Measurements from ENCODE around the gene GPR152. TPM values are rescaled to one million over a fixed set of nuclear protein-coding genes. Genes with fewer than 3 reads are reported as not detected.

GPR152 gene
- polyA plus RNA-seq, 3 donors = not detected

GRCh38 chr11:67407688-67408163 is 44.8 kb downstream of the GPR152 start:
- H3K9me3 Mint-ChIP-seq = no peaks in the 10 kb centered on the region
- WGBS (ENCODE audit: insufficient coverage) = 85% methylated on average over 9 of the region's 12 CpGs
- H3K79me2 ChIP-seq (ENCODE audit: insufficient read depth, low read length) = peaks cover 33% of the 10 kb centered on the region
- peak overlapping the region; percentile 2 to 14 for H3K27ac ChIP-seq (ENCODE audit: low read depth in 1 of 2, low read length in 2 of 2)
- TF ChIP-seq CTCF (IDR thresholded peaks at IDR 0.05) = no peak
- peaks cover 19 to 36% of the 10 kb centered on the region in 2 donors for H3K36me3 Mint-ChIP-seq
- DNase-seq = no peak
- peaks cover 3 to 18% (median 13%) of the 10 kb centered on the region in 3 donors for H3K27me3 Mint-ChIP-seq (ENCODE audit: low read depth in 3 of 3)
- peaks cover 9 to 18% of the 10 kb centered on the region in 2 donors for H3K36me3 ChIP-seq (replicated peaks in 1 of 2; ENCODE audit: control insufficient read depth in 1 of 2, insufficient read depth in 2 of 2, low read length in 2 of 2)
- peaks cover 69% of the 10 kb centered on the region for H3K4me1 Mint-ChIP-seq
- H3K9ac ChIP-seq (ENCODE audit: insufficient read depth, low read length, poor library complexity, severe bottlenecking) = no peak overlapping the region
- peaks cover 51% of the 10 kb centered on the region for H4K20me1 ChIP-seq (ENCODE audit: insufficient read depth, low read length)
- no peaks in the 10 kb centered on the region for H3K9me3 ChIP-seq (replicated peaks in 1 of 2; ENCODE audit: control insufficient read depth in 1 of 2, insufficient read depth in 1 of 2, low read length in 2 of 2)
- no peak overlapping the region for H3K4me3 Mint-ChIP-seq
- no peaks in the 10 kb centered on the region for H3K27me3 ChIP-seq (ENCODE audit: control insufficient read depth in 2 of 2, insufficient read depth in 2 of 2, low read length in 2 of 2)
- no peak overlapping the region for H3K27ac Mint-ChIP-seq
- intact Hi-C loops (cut with micrococcal nuclease) = no loop called here
- H3K4me2 ChIP-seq (replicated peaks; ENCODE audit: extremely low read depth, low read length, poor library complexity, severe bottlenecking) = no peak overlapping the region
- H2AFZ ChIP-seq (ENCODE audit: insufficient read depth, low read depth, low read length, poor library complexity, severe bottlenecking) = no peak overlapping the region
- no peak overlapping the region for H3K4me3 ChIP-seq (replicated peaks in 1 of 3; ENCODE audit: low read depth in 2 of 3, low read length in 3 of 3)
- peaks cover 65 to 74% of the 10 kb centered on the region in 2 donors for H3K4me1 ChIP-seq (ENCODE audit: control insufficient read depth in 1 of 2, insufficient read depth in 2 of 2, low read length in 2 of 2)

GRCh38 chr11:67406969-67407687 is 45.4 kb downstream of the GPR152 start:
- Histone ChIP-seq H3K79me2 (ENCODE audit: insufficient read depth, low read length) (peaks cover 39% of the 10 kb centered on the region), H3K4me2 (replicated peaks; ENCODE audit: extremely low read depth, low read length, poor library complexity, severe bottlenecking) (no peak overlapping the region), H3K27ac (ENCODE audit: low read depth in 1 of 2, low read length in 2 of 2) (peak overlapping the region; percentile 2 to 18), H4K20me1 (ENCODE audit: insufficient read depth, low read length) (peaks cover 51% of the 10 kb centered on the region), H3K36me3 (replicated peaks in 1 of 2; ENCODE audit: control insufficient read depth in 1 of 2, insufficient read depth in 2 of 2, low read length in 2 of 2) (peaks cover 9 to 18% of the 10 kb centered on the region in 2 donors), H3K4me1 (ENCODE audit: control insufficient read depth in 1 of 2, insufficient read depth in 2 of 2, low read length in 2 of 2) (peaks cover 71 to 80% of the 10 kb centered on the region in 2 donors), H3K9me3 (replicated peaks in 1 of 2; ENCODE audit: control insufficient read depth in 1 of 2, insufficient read depth in 1 of 2, low read length in 2 of 2) (no peaks in the 10 kb centered on the region), H3K9ac (ENCODE audit: insufficient read depth, low read length, poor library complexity, severe bottlenecking) (no peak overlapping the region), H3K27me3 (ENCODE audit: control insufficient read depth in 2 of 2, insufficient read depth in 2 of 2, low read length in 2 of 2) (no peaks in the 10 kb centered on the region), H3K4me3 (replicated peaks in 1 of 3; ENCODE audit: low read depth in 2 of 3, low read length in 3 of 3) (no peak overlapping the region), H2AFZ (ENCODE audit: insufficient read depth, low read depth, low read length, poor library complexity, severe bottlenecking) (no peak overlapping the region)
- intact Hi-C loops (cut with micrococcal nuclease) = no loop called here
- TF ChIP-seq CTCF (IDR thresholded peaks at IDR 0.05) = no peak
- Mint-ChIP-seq H3K4me1 (peaks cover 75% of the 10 kb centered on the region), H3K27ac (peak overlapping the region in 3 of 7 donors; percentile 4 to 54 (median 16)), H3K9me3 (no peaks in the 10 kb centered on the region), H3K4me3 (no peak overlapping the region), H3K27me3 (ENCODE audit: low read depth in 3 of 3) (peaks cover 3 to 12% (median 7%) of the 10 kb centered on the region in 3 donors), H3K36me3 (peaks cover 19 to 36% of the 10 kb centered on the region in 2 donors)
- no peak for DNase-seq
- WGBS (ENCODE audit: insufficient coverage) = 93% methylated on average over 5 of the region's 12 CpGs

Data from CD14-positive monocyte (primary cell).